CD4-positive, alpha-beta T cell treated with Interleukin-17A for 4 hours (primary cell): Measurements from ENCODE around the gene PCDHB1.
A peak's percentile ranks its signal among the peaks of the same experiment; 100 is the strongest.
"Not testable (repeated sequence)": the region's sequence is repeated elsewhere in the genome, so short reads cannot be mapped to it uniquely, and the experiment has no call there.

ENCODE experiments used
- DNase-seq: peaks from one replicate; pipeline ENCODE4 v3.0.0-alpha.2; 2020; ENCODE audit warnings: mixed read lengths

Gene PCDHB1

DNA sequence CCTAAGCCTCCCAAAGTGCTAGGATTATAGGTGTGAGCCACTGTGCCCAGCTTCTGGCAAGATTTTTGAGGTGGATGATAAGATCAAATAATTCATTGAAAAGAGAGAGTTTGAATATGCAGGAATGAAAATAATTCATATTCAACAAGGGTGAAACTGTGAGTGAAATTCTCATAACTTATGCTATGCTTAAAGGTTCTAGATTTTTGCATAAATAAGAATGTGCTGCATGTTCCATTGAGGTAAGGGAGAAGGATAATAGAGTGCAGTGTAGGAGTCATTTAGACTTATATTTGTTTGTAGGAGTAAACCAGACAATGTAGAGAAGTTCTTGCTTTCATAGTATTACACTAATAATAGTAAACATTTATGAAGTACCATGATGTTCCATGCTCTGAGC is 31.1 kb downstream of the PCDHB1 start:
- DNase-seq, result no peak

DNA sequence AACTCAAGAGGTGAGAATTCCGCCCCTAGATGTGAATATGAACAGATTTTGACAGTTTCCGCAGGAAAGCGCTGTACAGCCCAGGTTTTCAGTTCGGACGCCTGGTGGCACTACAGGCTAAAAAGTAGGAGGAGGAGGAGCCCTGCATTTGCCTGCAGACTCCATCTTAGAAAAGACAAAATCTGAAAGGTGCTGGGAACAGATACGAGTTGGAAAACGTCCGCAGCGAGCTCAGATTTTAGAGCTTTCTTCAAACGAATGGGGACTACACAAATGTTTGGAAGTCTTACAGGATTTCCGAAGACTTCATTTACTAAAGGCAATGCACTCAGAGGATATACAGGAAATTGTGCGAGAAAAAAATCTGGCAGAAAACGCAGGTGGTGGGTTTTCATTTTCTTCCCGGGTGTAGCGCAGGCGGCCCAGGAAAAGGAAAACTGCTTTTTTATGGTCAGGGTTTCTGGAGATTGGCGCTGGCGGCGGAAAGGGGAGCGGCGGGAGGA is 33.4 kb downstream of the PCDHB1 start:
- DNase-seq, result peak; percentile 47

DNA sequence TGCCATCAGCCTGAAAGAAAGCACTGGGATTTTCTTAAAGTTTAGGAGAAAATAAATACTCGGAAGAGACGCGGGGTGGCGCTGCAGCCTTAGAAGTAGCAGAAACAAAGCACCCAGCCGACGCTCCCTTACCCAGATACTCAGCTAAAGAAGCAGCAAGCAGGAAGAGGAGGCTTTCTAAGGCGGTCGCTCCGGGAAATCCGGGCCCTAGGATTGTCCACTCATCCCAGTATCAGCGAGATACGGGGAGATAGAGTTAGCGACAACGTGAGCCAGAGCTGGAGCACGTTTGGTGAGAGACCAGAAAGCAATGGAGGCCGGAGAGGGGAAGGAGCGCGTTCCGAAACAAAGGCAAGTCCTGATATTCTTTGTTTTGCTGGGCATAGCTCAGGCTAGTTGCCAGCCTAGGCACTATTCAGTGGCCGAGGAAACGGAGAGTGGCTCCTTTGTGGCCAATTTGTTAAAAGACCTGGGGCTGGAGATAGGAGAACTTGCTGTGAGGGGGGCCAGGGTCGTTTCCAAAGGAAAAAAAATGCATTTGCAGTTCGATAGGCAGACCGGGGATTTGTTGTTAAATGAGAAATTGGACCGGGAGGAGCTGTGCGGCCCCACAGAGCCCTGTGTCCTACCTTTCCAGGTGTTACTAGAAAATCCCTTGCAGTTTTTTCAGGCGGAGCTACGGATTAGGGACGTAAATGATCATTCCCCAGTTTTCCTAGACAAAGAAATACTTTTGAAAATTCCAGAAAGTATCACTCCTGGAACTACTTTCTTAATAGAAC is 43.5 kb downstream of the PCDHB1 start, which contains the start of gene PCDHB2:
Gene PCDHB2, plus strand, starts transcription at position 135 of the 782 bp plus-strand sequence. Its CDS starts 176 bp downstream, at position 311.
- DNase-seq, result peak; percentile 4

DNA sequence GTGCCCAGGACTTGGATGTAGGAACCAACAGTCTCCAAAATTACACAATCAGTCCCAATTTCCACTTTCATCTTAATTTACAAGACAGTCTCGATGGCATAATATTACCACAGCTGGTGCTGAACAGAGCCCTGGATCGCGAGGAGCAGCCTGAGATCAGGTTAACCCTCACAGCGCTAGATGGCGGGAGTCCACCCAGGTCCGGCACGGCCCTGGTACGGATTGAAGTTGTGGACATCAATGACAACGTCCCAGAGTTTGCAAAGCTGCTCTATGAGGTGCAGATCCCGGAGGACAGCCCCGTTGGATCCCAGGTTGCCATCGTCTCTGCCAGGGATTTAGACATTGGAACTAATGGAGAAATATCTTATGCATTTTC is 44.1 kb downstream of the PCDHB1 start:
- DNase-seq, result no peak

DNA sequence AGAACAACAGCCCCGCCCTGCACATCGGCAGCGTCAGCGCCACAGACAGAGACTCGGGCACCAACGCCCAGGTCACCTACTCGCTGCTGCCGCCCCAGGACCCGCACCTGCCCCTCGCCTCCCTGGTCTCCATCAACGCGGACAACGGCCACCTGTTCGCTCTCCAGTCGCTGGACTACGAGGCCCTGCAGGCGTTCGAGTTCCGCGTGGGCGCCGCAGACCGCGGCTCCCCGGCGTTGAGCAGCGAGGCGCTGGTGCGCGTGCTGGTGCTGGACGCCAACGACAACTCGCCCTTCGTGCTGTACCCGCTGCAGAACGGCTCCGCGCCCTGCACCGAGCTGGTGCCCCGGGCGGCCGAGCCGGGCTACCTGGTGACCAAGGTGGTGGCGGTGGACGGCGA is 45.0 kb downstream of the PCDHB1 start:
- not testable (repeated sequence) for DNase-seq

DNA sequence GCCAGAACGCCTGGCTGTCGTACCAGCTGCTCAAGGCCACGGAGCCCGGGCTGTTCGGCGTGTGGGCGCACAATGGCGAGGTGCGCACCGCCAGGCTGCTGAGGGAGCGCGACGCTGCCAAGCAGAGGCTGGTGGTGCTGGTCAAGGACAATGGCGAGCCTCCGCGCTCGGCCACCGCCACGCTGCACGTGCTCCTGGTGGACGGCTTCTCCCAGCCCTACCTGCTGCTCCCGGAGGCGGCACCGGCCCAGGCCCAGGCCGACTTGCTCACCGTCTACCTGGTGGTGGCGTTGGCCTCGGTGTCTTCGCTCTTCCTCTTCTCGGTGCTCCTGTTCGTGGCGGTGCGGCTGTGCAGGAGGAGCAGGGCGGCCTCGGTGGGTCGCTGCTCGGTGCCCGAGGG is 45.4 kb downstream of the PCDHB1 start:
- not testable (repeated sequence) for DNase-seq

DNA sequence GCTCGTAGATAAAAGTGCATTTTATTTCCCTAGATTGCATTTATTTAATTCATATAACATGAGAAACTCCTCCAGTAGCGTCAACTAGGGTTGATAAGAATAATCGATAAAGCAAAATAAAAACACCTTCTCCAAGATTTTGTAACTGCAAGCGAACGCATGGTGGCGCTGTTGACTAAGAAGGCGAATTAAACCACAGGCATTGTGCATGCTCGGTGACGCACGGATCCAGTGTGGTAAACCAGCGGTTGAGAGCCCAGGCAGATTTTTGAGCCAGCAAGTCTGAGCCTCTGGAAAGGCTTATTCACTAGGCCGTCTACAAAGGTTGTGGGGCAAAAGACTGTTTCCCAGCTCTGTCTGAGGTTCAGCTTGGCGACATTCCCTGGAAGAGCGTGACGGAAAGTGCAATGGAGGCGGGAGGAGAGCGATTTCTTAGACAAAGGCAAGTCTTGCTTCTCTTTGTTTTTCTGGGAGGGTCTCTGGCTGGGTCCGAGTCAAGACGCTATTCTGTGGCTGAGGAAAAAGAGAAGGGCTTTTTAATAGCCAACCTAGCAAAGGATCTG is 49.1 kb downstream of the PCDHB1 start, which contains the start of gene PCDHB3:
Gene PCDHB3, plus strand, starts transcription at position 231 of the 563 bp plus-strand sequence. Its CDS starts 177 bp downstream, at position 408.
- peak; percentile 3 for DNase-seq

DNA sequence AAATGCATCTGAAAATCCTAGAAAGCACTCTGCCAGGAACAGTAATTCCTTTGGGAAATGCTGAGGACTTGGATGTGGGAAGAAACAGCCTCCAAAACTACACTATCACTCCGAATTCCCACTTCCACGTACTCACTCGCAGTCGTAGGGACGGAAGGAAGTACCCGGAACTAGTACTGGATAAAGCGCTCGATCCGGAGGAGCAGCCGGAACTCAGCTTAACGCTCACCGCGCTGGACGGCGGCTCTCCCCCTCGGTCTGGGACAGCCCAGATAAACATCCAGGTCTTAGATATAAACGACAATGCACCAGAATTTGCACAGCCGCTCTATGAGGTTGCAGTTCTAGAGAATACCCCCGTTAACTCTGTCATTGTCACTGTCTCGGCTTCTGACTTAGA is 49.9 kb downstream of the PCDHB1 start:
- DNase-seq, result no peak

DNA sequence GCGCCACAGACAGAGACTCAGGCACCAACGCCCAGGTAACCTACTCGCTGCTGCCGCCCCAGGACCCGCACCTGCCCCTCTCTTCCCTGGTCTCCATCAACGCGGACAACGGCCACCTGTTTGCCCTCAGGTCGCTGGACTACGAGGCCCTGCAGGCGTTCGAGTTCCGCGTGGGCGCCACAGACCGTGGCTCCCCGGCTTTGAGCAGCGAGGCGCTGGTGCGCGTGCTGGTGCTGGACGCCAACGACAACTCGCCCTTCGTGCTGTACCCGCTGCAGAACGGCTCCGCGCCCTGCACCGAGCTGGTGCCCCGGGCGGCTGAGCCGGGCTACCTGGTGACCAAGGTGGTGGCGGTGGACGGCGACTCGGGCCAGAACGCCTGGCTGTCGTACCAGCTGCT is 50.9 kb downstream of the PCDHB1 start:
- not testable (repeated sequence) for DNase-seq

DNA sequence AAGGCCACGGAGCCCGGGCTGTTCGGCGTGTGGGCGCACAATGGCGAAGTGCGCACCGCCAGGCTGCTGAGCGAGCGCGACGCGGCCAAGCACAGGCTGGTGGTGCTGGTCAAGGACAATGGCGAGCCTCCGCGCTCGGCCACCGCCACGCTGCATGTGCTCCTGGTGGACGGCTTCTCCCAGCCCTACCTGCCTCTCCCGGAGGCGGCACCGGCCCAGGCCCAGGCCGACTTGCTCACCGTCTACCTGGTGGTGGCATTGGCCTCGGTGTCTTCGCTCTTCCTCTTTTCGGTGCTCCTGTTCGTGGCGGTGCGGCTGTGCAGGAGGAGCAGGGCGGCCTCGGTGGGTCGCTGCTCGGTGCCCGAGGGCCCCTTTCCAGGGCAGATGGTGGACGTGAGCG is 51.3 kb downstream of the PCDHB1 start:
- DNase-seq, result not testable (repeated sequence)

DNA sequence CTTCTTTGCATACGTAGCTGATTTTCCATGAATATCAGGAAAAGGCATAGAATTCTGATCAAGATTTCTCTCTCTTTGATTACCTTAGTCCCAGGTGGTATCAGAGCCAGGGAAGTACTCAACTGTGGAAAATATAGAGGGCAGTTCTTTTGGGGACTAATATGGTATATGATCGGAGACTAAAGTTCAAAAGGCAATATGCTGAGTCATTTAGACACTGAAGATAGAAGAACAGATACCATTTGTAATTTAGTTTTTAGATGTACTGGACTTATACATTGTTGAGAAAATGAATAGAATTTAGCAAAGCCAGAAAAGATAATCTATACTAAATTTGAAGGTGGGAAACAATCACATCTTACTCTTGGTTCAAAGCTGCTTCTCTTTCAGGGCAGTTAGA is 54.2 kb downstream of the PCDHB1 start:
- no peak for DNase-seq
